ENCODE data around the gene SPNS3. TPM values are rescaled to one million over a fixed set of nuclear protein-coding genes. Genes with fewer than 3 reads are reported as not detected.

SPNS3 gene
- total and polyA plus RNA-seq, 2 donors (not counting 3 experiments of a cell fraction or from before 2014, with no cell fraction given): 0.18 to 0.66 TPM

- H3K4me3 ChIP-seq (replicated peaks in 1 of 3; ENCODE audit: insufficient read depth in 1 of 3, low read depth in 1 of 3, low read length in 3 of 3): no peak overlapping the region
- H3K4me1 ChIP-seq (ENCODE audit: control insufficient read depth, extremely low read depth, insufficient read depth, low read length): no peaks in the 10 kb centered on the region
- no peaks in the 10 kb centered on the region for H3K27me3 ChIP-seq (ENCODE audit: control insufficient read depth in 2 of 2, insufficient read depth in 2 of 2, low read length in 2 of 2)
- no peaks in the 10 kb centered on the region for H3K9me1 ChIP-seq (replicated peaks; ENCODE audit: control insufficient read depth, extremely low read depth, insufficient read depth, low read length)
- H3K79me2 ChIP-seq (ENCODE audit: control insufficient read depth, insufficient read depth, low read length): no peaks in the 10 kb centered on the region
- H4K20me1 ChIP-seq (replicated peaks; ENCODE audit: control insufficient read depth, extremely low read depth, insufficient read depth, low read length): no peaks in the 10 kb centered on the region
- no peaks in the 10 kb centered on the region for H3K9me3 ChIP-seq (replicated peaks; ENCODE audit: control insufficient read depth, insufficient read depth, low read length)
- H3K9ac ChIP-seq (replicated peaks; ENCODE audit: extremely low read depth, insufficient read depth, low read length): no peak overlapping the region
- no peak overlapping the region for H3K4me2 ChIP-seq (ENCODE audit: insufficient read depth, low read length)
- H2AFZ ChIP-seq (ENCODE audit: low read depth, low read length): no peak overlapping the region
- FAIRE-seq (no peak), DNase-seq (ENCODE audit: low read depth, low spot score) (no peak)
- dilution Hi-C loops (cut with MboI; ENCODE audit: extremely low pct_ligation_motif_present, low sequenced_read_pairs) (no loop called here), intact Hi-C loops (cut with micrococcal nuclease) (no loop called here)
- no peak overlapping the region for H3K27ac ChIP-seq (ENCODE audit: insufficient read depth, low read depth, low read length)
- no peaks in the 10 kb centered on the region for H3K36me3 ChIP-seq (ENCODE audit: control insufficient read depth in 2 of 2, extremely low read depth in 1 of 2, insufficient read depth in 2 of 2, low read length in 2 of 2)
- CTCF ChIA-PET: interaction anchor here (1.0 to 1.3 kb wide), 2 partner anchors 190 to 206 kb away, joined by 3 to 9 read pairs; no protein-coding TSS in a partner anchor
- BruUV-seq (replicated peaks): no TSS peak
- TF ChIP-seq POLR2A (IDR thresholded peaks at IDR 0.05; ENCODE audit: low read depth, low read length) (no peak), FOS (IDR thresholded peaks at IDR 0.05; ENCODE audit: borderline replicate concordance, insufficient read depth, low read length) (no peak), GATA2 (IDR thresholded peaks at IDR 0.05; ENCODE audit: insufficient read depth, insufficient read length, low read depth, low read length) (no peak), MYC (IDR thresholded peaks at IDR 0.05; ENCODE audit: low read depth, low read length) (no peak), POLR2AphosphoS5 (IDR thresholded peaks at IDR 0.05; ENCODE audit: insufficient read depth, low read depth, low read length) (no peak), EZH2 (IDR thresholded peaks at IDR 0.05; ENCODE audit: borderline replicate concordance, low read depth, low read length, severe bottlenecking) (no peak), MAX (IDR thresholded peaks at IDR 0.05; ENCODE audit: insufficient read depth, insufficient read length) (no peak), JUN (IDR thresholded peaks at IDR 0.05; ENCODE audit: borderline replicate concordance, insufficient read depth, insufficient read length, low read depth) (no peak)
- POLR2A ChIA-PET: no interaction called here
Observed at GRCh38 chr17:4405699-4406098, 28.0 kb upstream of the SPNS3 start.

- Histone ChIP-seq H2AFZ (ENCODE audit: low read depth, low read length) (no peak overlapping the region), H3K4me3 (replicated peaks in 1 of 3; ENCODE audit: insufficient read depth in 1 of 3, low read depth in 1 of 3, low read length in 3 of 3) (no peak overlapping the region), H3K9ac (replicated peaks; ENCODE audit: extremely low read depth, insufficient read depth, low read length) (no peak overlapping the region), H3K36me3 (ENCODE audit: control insufficient read depth in 2 of 2, extremely low read depth in 1 of 2, insufficient read depth in 2 of 2, low read length in 2 of 2) (no peaks in the 10 kb centered on the region), H4K20me1 (replicated peaks; ENCODE audit: control insufficient read depth, extremely low read depth, insufficient read depth, low read length) (no peaks in the 10 kb centered on the region), H3K27ac (ENCODE audit: insufficient read depth, low read depth, low read length) (no peak overlapping the region), H3K9me3 (replicated peaks; ENCODE audit: control insufficient read depth, insufficient read depth, low read length) (no peaks in the 10 kb centered on the region), H3K79me2 (ENCODE audit: control insufficient read depth, insufficient read depth, low read length) (no peaks in the 10 kb centered on the region), H3K4me1 (ENCODE audit: control insufficient read depth, extremely low read depth, insufficient read depth, low read length) (no peaks in the 10 kb centered on the region), H3K9me1 (replicated peaks; ENCODE audit: control insufficient read depth, extremely low read depth, insufficient read depth, low read length) (no peaks in the 10 kb centered on the region), H3K27me3 (ENCODE audit: control insufficient read depth in 2 of 2, insufficient read depth in 2 of 2, low read length in 2 of 2) (no peaks in the 10 kb centered on the region), H3K4me2 (ENCODE audit: insufficient read depth, low read length) (no peak overlapping the region)
- TF ChIP-seq MAX (IDR thresholded peaks at IDR 0.05; ENCODE audit: insufficient read depth, insufficient read length) (no peak), JUN (IDR thresholded peaks at IDR 0.05; ENCODE audit: borderline replicate concordance, insufficient read depth, insufficient read length, low read depth) (no peak), POLR2A (IDR thresholded peaks at IDR 0.05; ENCODE audit: low read depth, low read length) (no peak), FOS (IDR thresholded peaks at IDR 0.05; ENCODE audit: borderline replicate concordance, insufficient read depth, low read length) (no peak)
- DNase-seq (ENCODE audit: low read depth, low spot score): no peak
- intact Hi-C loops (cut with micrococcal nuclease): no loop called here
- no peak for FAIRE-seq
- POLR2A ChIA-PET: no interaction called here
- BruUV-seq (replicated peaks): no TSS peak
- CTCF ChIA-PET: interaction anchor here (1.3 kb wide), 1 partner anchor 191 kb away, joined by 9 read pairs; no protein-coding TSS in a partner anchor
- dilution Hi-C loops (cut with MboI; ENCODE audit: extremely low pct_ligation_motif_present, low sequenced_read_pairs): no loop called here
Observed at GRCh38 chr17:4406386-4406785, 27.4 kb upstream of the SPNS3 start.

Data from endothelial cell of umbilical vein (primary cell).